Heart right ventricle (tissue), 16 donors: ENCODE results near the gene MAFB. TPM values are rescaled to one million over a fixed set of nuclear protein-coding genes. Genes with fewer than 3 reads are reported as not detected.

ENCODE experiments used
- ATAC-seq, 8 donors: fragments of 200-7000 bp; cut with Tn5 transposase; one replicate each; pipeline ENCODE4 v1.9.1; 2020; ENCODE audit warnings: mild to moderate bottlenecking in 8 of 8, moderate library complexity in 8 of 8, moderate number of reproducible peaks in 1 of 8
- DNase-seq, 2 donors: peaks; one replicate each; pipeline ENCODE4 v3.0.0-alpha.2; 2020
- H3K27ac ChIP-seq, 10 donors: fragments of 200-600 bp; sonication (generic) in 2 of 10; one replicate each; pipeline versions ENCODE4 v1.5.0 to v1.8.0; 2020 to 2022; ENCODE audit warnings: mild to moderate bottlenecking in 3 of 10
- H3K27me3 ChIP-seq, 7 donors: fragments of 200-600 bp; one replicate each; pipeline ENCODE4 v1.8.0; 2021 to 2022; ENCODE audit warnings: mild to moderate bottlenecking in 2 of 7
- H3K36me3 ChIP-seq, 9 donors: fragments of 200-600 bp; sonication (generic) in 1 of 9; one replicate each; pipeline versions ENCODE4 v1.5.0 to v1.8.0; 2020 to 2022; ENCODE audit warnings: mild to moderate bottlenecking in 2 of 9
- H3K4me1 ChIP-seq, 9 donors: fragments of 200-600 bp; sonication (generic) in 1 of 9; one replicate each; pipeline versions ENCODE4 v1.5.0 to v1.8.0; 2020 to 2022; ENCODE audit warnings: mild to moderate bottlenecking in 4 of 9
- H3K4me3 ChIP-seq, 10 donors: fragments of 200-600 bp; sonication (generic) in 2 of 10; one replicate each; pipeline versions ENCODE4 v1.5.0 to v1.8.0; 2020 to 2022; ENCODE audit warnings: mild to moderate bottlenecking in 7 of 10, moderate library complexity in 2 of 10
- H3K9me3 ChIP-seq, 11 donors: fragments of 200-600 bp in 10 of 11; sonication (generic) in 2 of 11; one replicate each; pipeline versions ENCODE4 v1.5.0 to v1.8.0; 2013 to 2022; ENCODE audit warnings: mild to moderate bottlenecking in 2 of 11, control low read depth in 1 of 11, moderate library complexity in 1 of 11
- CTCF ChIP-seq, 9 donors: fragments of 200-600 bp; sonication (generic) in 2 of 9; IDR thresholded peaks; one replicate each; pipeline versions ENCODE4 v1.5.0 to v1.8.0; 2021 to 2022; ENCODE audit warnings: antibody characterized with exemption in 9 of 9, mild to moderate bottlenecking in 5 of 9, moderate library complexity in 1 of 9
- WGBS, 2 donors: extraction: QIAGEN DNeasy Blood & Tissue Kit; methylation state at CpG; one replicate each; pipeline ENCODE4 v1.1.7; 2013; ENCODE audit warnings: inconsistent platforms in 1 of 2; 5-methylcytosine and 5-hydroxymethylcytosine counted together
- intact Hi-C, 10 donors: fragments of 100-400 bp; cut with DNase I; formaldehyde crosslinking; loops; one replicate each; pipeline versions ENCODE4 v1.11.1 to v1.14.2; 2022
- polyA plus RNA-seq, 2 donors: library from polyadenylated mRNA; stranded (reverse); fragments of 200-250 nt; gene quantifications; one replicate each; pipeline ENCODE4 v1.2.3, GENCODE V29; 2013
- total RNA-seq, 10 donors: library from RNA; stranded (reverse); fragmentation: NEBNext Ultra II Directional in 3 of 10; extraction: Animal tissue kit (Norgen Biotek cat#: 25700) in 3 of 10; gene quantifications; one replicate each; pipeline versions ENCODE4 v1.2.1 to v1.2.4, GENCODE V29; 2021 to 2023
- donor health status: Arrhythmogenic right ventricular cardiomyopathy.
- donor health status: ischemic (EF 13 %, LVEDD 7.1; RV severe dilation, severe dysfunction).
- donor health status: healthy with polysubstance abuse.
- donor health status: DM: no; HTN: yes; CAD: no.
- donor health status: DM: no; HTN: no; CAD: no.
- donor health status: ischemic (EF 25% LVEDD 6.9; RV normal size, moderate dysfunction).
- donor health status: ischemic (EF 25% LVEDD 5.7; RV mildly dilated, moderate dysfunction).
- donor health status: healthy.
- donor health status: DM: yes; HTN: yes; CAD: no.
- donor health status: Ischemic cardiomyopathy.
- donor health status: ischemic (EF 35%, LVEDD 5.7; RV mildly dilated, moderate dysfunction).
- donor health status: nonischemic (EF 11% LVEDD 7.7; RV severe dilation, severe dysfunction).
- donor health status: DM: yes; HTN: yes; CAD: no.
- donor health status: PGD.
- donor health status: ischemic (EF 29% LVEDD 5.4; RV normal size, mild dysfunction).
- donor health status: nonischemic (EF 23%, LVEDD 6.1; RV moderate dilation, normal function).

The MAFB gene
- total and polyA plus RNA-seq, 12 donors: 3.2 to 32.0 (median 5.8) TPM

- peaks cover 0 to 38% (median 12%) of the 10 kb centered on the region in 7 donors for H3K27me3 ChIP-seq
- no peaks in the 10 kb centered on the region for H3K9me3 ChIP-seq
- ATAC-seq: no peak
- intact Hi-C loops: no loop called here
- no peak overlapping the region for H3K4me3 ChIP-seq
- no peak overlapping the region for H3K27ac ChIP-seq
- no peak for DNase-seq
- H3K4me1 ChIP-seq: peaks cover 0 to 10% (median 0%) of the 10 kb centered on the region in 9 donors
- WGBS, 2 donors: 60 to 72% methylated on average over 13 of the region's 13 CpGs
- no peaks in the 10 kb centered on the region for H3K36me3 ChIP-seq
- no peak for TF ChIP-seq CTCF (IDR thresholded peaks at IDR 0.05)
These were observed 22.0 kb upstream of the MAFB start for GRCh38 chr20:40711079-40711478.

- H3K27me3 ChIP-seq: peaks cover 0 to 38% (median 12%) of the 10 kb centered on the region in 7 donors
- H3K36me3 ChIP-seq: no peaks in the 10 kb centered on the region
- ATAC-seq (no peak), DNase-seq (no peak)
- peaks cover 0 to 10% (median 0%) of the 10 kb centered on the region in 9 donors for H3K4me1 ChIP-seq
- H3K4me3 ChIP-seq: peak overlapping the region in 2 of 10 donors; percentile 2 to 4
- intact Hi-C loops: no loop called here
- no peak for TF ChIP-seq CTCF (IDR thresholded peaks at IDR 0.05)
- H3K27ac ChIP-seq: no peak overlapping the region
- H3K9me3 ChIP-seq: no peaks in the 10 kb centered on the region
- WGBS, 2 donors: 66 to 72% methylated on average over 13 of the region's 13 CpGs
These were observed 21.6 kb upstream of the MAFB start for GRCh38 chr20:40710603-40711002.

- ATAC-seq (no peak), DNase-seq (no peak)
- 76 to 85% methylated on average over 3 of the region's 3 CpGs for WGBS, 2 donors
- Histone ChIP-seq H3K4me1 (peaks cover 0 to 4% (median 0%) of the 10 kb centered on the region in 9 donors), H3K36me3 (no peaks in the 10 kb centered on the region), H3K27ac (no peak overlapping the region), H3K27me3 (peaks cover 0 to 32% (median 6%) of the 10 kb centered on the region in 7 donors), H3K4me3 (no peak overlapping the region), H3K9me3 (no peaks in the 10 kb centered on the region)
- intact Hi-C loops: no loop called here
- TF ChIP-seq CTCF (IDR thresholded peaks at IDR 0.05): no peak
These were observed 18.0 kb upstream of the MAFB start for GRCh38 chr20:40706977-40707582.

GRCh38 chr20:40705413-40705812 is 16.4 kb upstream of the MAFB start:
- H3K4me3 ChIP-seq: no peak overlapping the region
- 92 to 95% methylated on average over 3 of the region's 3 CpGs for WGBS, 2 donors
- H3K27me3 ChIP-seq: peaks cover 0 to 28% (median 5%) of the 10 kb centered on the region in 7 donors
- no peak for DNase-seq
- H3K27ac ChIP-seq: no peak overlapping the region
- no peak for TF ChIP-seq CTCF (IDR thresholded peaks at IDR 0.05)
- H3K9me3 ChIP-seq: no peaks in the 10 kb centered on the region
- no peak for ATAC-seq
- intact Hi-C loops: no loop called here
- H3K36me3 ChIP-seq: no peaks in the 10 kb centered on the region
- peaks cover 0 to 4% (median 0%) of the 10 kb centered on the region in 9 donors for H3K4me1 ChIP-seq
